SK-N-MC (cell line): ENCODE measurements around the gene EMID1.
A peak's percentile ranks its signal among the peaks of the same experiment; 100 is the strongest.

Experiments
- DNase-seq: peaks from one replicate; pipeline ENCODE4 v3.0.0-alpha.2; 2011; ENCODE audit warnings: low read depth, low spot score
- H3K27ac ChIP-seq: fragments of 200-600 bp; sonication (generic); 2 replicates; pipeline ENCODE4 v1.5.1; 2016; ENCODE audit warnings: mixed run types
- H3K36me3 ChIP-seq: fragments of 200-600 bp; sonication (generic); 2 replicates; pipeline ENCODE4 v1.6.1; 2017; ENCODE audit warnings: antibody characterized with exemption, low read length, mixed read lengths; ENCODE audit not compliant: insufficient read depth
- H3K4me3 ChIP-seq: fragments of 200-600 bp; sonication (generic); 2 replicates; pipeline ENCODE4 v1.5.1; 2016
- H3K9ac ChIP-seq: fragments of 200-600 bp; sonication (generic); 2 replicates; pipeline ENCODE4 v1.8.0; 2017; ENCODE audit warnings: mixed run types, mixed read lengths; ENCODE audit not compliant: insufficient read length
- H3K9me3 ChIP-seq: fragments of 200-600 bp; sonication (generic); 2 replicates; pipeline ENCODE4 v1.6.1; 2017; ENCODE audit warnings: low read depth, mild to moderate bottlenecking, antibody characterized with exemption, low read length, moderate library complexity, mixed read lengths
- EZH2 ChIP-seq: fragments of 200-600 bp; sonication (generic); IDR thresholded peaks from one replicate; pipeline ENCODE4 v1.6.1; 2017; ENCODE audit warnings: antibody characterized with exemption
- FOXP2 ChIP-seq: optimal IDR thresholded peaks from 2 replicates; pipeline ENCODE3; 2011; ENCODE audit warnings: mild to moderate bottlenecking, moderate library complexity; ENCODE audit not compliant: insufficient read depth; ENCODE audit errors: extremely low read length, control extremely low read depth
- POLR2AphosphoS5 ChIP-seq: IDR thresholded peaks from 2 replicates; pipeline ENCODE4 v1.6.1; 2012; ENCODE audit warnings: mild to moderate bottlenecking, low read depth, low read length, borderline replicate concordance

The EMID1 gene

DNA sequence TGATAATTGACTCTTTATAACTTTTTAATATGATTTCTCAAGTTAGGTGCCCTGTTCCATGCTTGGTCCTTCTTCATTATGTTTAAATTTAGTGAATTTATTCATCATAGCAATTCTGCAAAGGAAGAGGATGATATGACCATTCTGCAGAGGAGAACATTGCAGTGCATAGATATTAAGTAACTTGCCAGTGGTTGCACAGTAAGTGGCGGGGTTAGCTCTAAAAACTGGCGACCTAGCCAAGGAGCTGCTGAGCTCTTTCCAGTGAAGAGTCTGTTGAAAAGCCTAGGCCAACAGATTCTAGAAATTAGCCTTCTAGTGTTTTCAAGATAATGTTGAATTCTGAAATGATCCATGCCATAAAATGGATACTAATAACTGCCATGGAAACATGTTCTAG lies 66.9 kb downstream of the EMID1 start:
- H3K36me3 ChIP-seq, result peaks cover 87% of the 10 kb centered on the region
- H3K9ac ChIP-seq, result no peak overlapping the region
- DNase-seq, result no peak
- H3K27ac ChIP-seq, result peak overlapping the region; percentile 22
- TF ChIP-seq EZH2, result no peak
- no peak for TF ChIP-seq POLR2AphosphoS5
- no peak for TF ChIP-seq FOXP2
- H3K4me3 ChIP-seq, result peak overlapping the region; percentile 1; the same call in 1 of the 2 replicates
- H3K9me3 ChIP-seq, result no peaks in the 10 kb centered on the region

DNA sequence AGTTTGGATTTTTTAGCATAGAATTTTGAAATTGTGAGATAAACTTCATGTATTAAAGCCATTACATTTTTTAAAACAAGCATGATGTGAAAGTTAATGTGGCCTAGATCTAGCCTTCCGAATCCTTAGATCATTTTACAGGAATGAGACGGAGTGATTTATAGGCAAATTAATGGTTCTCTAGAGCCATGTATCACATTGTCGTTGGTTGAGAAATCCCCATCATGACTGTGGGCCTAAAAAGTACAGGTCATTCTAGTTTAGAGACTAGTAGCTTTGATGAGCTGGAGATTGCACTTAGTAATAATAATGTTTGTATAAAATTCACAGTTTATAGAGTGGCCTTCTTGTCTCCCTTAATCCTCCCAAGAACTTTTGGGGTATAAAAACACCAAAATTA lies 69.5 kb downstream of the EMID1 start:
- Histone ChIP-seq H3K4me3 (peak overlapping the region; percentile 19), H3K9me3 (no peaks in the 10 kb centered on the region), H3K36me3 (peaks cover 100% of the 10 kb centered on the region), H3K27ac (peak overlapping the region; percentile 80), H3K9ac (peak overlapping the region; percentile 25)
- no peak for DNase-seq
- TF ChIP-seq POLR2AphosphoS5, result no peak
- TF ChIP-seq EZH2, result no peak

DNA sequence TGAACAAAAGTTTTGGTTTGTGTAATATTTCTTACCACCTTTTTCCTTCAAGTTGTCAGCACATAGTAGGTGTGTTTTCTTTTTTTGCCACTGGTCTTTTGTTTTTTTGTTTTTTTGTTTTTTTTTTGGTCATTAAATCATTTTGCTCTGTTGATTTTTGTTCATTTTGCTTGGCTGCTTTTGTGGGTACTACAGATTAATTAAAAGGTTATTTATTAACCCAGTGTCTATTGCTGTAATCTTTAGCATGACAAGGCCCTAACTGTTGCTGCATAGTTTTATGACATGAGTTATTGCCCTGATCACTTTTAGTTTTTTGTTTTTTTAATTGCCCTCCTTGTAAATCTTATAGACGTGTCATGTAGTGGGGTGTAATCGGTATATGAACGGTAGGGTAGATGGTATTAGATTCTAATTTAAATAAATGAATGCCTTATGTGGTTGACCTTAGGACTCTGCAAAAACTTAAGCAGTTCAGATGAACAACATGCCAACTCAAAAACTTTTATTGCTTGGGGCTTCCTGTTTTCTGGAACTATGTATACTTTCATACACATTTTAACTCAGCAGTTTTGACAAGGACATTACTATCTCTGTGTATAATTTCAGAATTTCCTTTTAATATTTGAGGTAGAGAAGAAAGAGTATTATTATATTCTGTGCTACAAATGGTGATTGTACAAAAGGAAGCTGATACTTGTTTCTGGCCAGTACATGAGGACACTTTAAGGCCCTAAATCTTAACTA lies 70.3 kb downstream of the EMID1 start:
- H3K36me3 ChIP-seq, result peaks cover 99% of the 10 kb centered on the region
- H3K9ac ChIP-seq, result peak overlapping the region; percentile 25
- no peaks in the 10 kb centered on the region for H3K9me3 ChIP-seq
- no peak for DNase-seq
- no peak for TF ChIP-seq POLR2AphosphoS5
- no peak for TF ChIP-seq FOXP2
- TF ChIP-seq EZH2, result no peak
- peak overlapping the region; percentile 19 for H3K4me3 ChIP-seq
- H3K27ac ChIP-seq, result peak overlapping the region; percentile 80

GRCh38 chr22:29277927-29278326 lies 72.2 kb downstream of the EMID1 start:
- TF ChIP-seq EZH2 (no peak), FOXP2 (no peak), POLR2AphosphoS5 (no peak)
- peaks cover 99% of the 10 kb centered on the region for H3K36me3 ChIP-seq
- peak overlapping the region; percentile 34; the same call in 1 of the 2 replicates for H3K27ac ChIP-seq
- DNase-seq, result no peak
- no peaks in the 10 kb centered on the region for H3K9me3 ChIP-seq
- H3K9ac ChIP-seq, result no peak overlapping the region
- no peak overlapping the region for H3K4me3 ChIP-seq

DNA sequence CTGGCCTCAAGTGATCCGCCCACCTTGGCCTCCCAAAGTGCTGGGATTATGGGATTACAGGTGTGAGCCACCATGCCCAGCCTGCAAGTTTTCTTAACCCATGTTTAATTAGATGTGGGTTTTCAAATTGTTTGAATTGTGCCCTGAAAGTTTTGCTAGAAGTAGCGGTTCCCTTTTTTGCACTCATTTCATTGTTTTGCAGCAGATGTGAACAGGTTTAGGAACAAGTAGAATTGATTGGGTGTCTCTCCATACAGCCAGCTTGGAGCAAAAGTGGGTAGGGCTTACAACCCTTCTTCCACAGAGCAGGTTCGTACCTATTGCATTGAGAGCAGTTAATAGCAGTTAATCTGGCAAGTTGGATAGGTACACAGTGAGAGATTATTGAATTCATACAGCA lies 78.5 kb downstream of the EMID1 start:
- no peak for DNase-seq
- Histone ChIP-seq H3K9ac (no peak overlapping the region), H3K9me3 (no peaks in the 10 kb centered on the region), H3K4me3 (no peak overlapping the region), H3K27ac (no peak overlapping the region), H3K36me3 (peaks cover 99% of the 10 kb centered on the region)
- no peak for TF ChIP-seq FOXP2
- no peak for TF ChIP-seq EZH2
- no peak for TF ChIP-seq POLR2AphosphoS5

DNA sequence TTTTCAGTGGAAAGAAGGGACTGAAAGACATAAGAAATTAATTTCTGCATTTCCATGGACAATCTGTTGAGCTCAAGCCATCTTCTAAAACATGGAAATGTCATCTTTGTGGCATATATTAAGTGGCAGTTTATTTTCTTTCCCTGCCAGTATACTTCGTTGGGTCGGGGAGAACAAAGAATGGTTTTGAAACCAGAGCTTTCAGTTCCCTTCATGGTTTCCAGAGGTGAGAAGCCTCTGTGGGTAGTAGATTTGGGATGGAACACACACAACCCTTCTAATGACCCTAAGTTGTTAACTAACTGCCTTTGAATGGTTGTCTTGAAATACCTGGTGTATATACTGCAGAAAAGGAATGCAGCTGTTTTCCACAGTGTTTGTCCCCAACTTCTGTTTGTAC lies 83.1 kb downstream of the EMID1 start:
- Histone ChIP-seq H3K9ac (no peak overlapping the region), H3K4me3 (no peak overlapping the region), H3K9me3 (no peaks in the 10 kb centered on the region), H3K27ac (no peak overlapping the region), H3K36me3 (peaks cover 98% of the 10 kb centered on the region)
- no peak for TF ChIP-seq POLR2AphosphoS5
- no peak for TF ChIP-seq EZH2
- no peak for TF ChIP-seq FOXP2
- DNase-seq, result no peak

DNA sequence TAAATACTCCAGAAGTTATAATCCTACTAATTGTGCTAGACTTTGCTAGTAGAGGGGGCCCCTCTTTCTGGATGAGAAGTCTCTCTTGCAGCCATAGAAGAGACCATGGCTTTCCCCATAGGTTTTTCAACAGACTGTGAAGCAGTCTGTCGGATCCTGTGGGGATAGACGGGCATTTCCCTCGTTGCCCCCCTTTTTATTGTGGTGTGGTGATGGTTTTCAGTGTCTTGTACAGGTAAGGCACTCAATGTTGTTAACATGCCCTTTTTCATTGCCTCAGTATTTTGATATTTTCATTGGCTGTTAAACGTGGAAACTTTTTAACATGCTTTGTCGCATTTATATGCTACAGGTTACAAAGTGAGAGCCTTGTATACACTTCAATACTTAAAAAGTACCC lies 84.4 kb downstream of the EMID1 start:
- H3K36me3 ChIP-seq, result peaks cover 97% of the 10 kb centered on the region
- H3K27ac ChIP-seq, result no peak overlapping the region
- no peak overlapping the region for H3K4me3 ChIP-seq
- no peak for DNase-seq
- H3K9ac ChIP-seq, result no peak overlapping the region
- H3K9me3 ChIP-seq, result no peaks in the 10 kb centered on the region
- TF ChIP-seq EZH2 (no peak), FOXP2 (no peak), POLR2AphosphoS5 (no peak)

DNA sequence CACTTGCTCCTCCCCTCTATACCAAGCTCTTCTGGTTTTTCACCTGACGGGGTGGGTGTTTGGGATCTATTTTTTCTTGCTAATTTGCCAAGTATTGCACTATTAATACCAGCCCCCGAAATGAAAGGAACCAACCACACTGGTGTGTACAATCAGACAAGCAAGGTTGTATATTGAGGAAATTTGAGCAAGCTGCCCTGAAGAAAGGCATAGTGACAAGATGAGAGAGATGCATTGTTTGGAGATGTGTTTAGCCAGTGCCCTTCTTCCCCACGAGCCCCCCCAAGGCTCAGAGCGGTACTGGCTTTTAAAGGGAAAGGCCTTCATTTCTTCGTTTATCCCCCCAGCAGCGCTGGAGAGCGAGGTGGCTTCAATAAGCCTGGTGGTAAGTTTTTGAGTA lies 85.5 kb downstream of the EMID1 start:
- peaks cover 97% of the 10 kb centered on the region for H3K36me3 ChIP-seq

DNA sequence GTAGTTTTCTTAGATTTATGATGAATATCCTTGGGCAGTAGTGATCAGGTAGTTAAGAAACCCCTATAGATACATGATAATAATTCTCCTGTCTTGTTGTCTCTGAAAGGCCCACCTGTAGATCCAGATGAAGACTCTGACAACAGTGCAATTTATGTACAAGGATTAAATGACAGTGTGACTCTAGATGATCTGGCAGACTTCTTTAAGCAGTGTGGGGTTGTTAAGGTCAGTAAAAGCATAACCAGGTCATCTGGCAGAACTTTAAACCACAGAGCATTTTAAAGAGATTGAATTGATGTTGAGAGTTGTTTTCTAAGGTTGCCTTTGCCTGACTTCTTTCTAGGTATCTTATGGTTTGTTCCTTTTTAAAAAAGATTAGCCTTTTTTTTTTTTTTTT lies 86.7 kb downstream of the EMID1 start:
- DNase-seq, result no peak
- no peaks in the 10 kb centered on the region for H3K9me3 ChIP-seq
- H3K4me3 ChIP-seq, result no peak overlapping the region
- H3K9ac ChIP-seq, result no peak overlapping the region
- H3K36me3 ChIP-seq, result peaks cover 97% of the 10 kb centered on the region
- H3K27ac ChIP-seq, result no peak overlapping the region
- TF ChIP-seq POLR2AphosphoS5 (no peak), EZH2 (no peak), FOXP2 (no peak)

More for the DNA sequence above, 85.5 kb downstream of the EMID1 start:
- no peak for TF ChIP-seq POLR2AphosphoS5
- TF ChIP-seq FOXP2, result no peak
- TF ChIP-seq EZH2, result no peak
- Histone ChIP-seq H3K9me3 (no peaks in the 10 kb centered on the region), H3K27ac (no peak overlapping the region), H3K9ac (no peak overlapping the region), H3K4me3 (no peak overlapping the region)
- no peak for DNase-seq
